T-helper 1 cell (primary cell): ENCODE measurements around the gene VGF.

Source experiments
- DNase-seq, 5 donors: peaks; one replicate each; pipeline ENCODE4 v3.0.0-alpha.2; 2012 to 2020

The VGF gene

GRCh38 chr7:101185258-101185839 is 20.0 kb upstream of the VGF start:
- DNase-seq = no peak

GRCh38 chr7:101180130-101180755 is 14.9 kb upstream of the VGF start, which contains the start of gene NAT16:
Gene NAT16 (minus strand): TSS chr7:101180293. CDS start chr7:101174807, 5,486 bp downstream.
- no peak for DNase-seq

- no peak for DNase-seq
Measured at GRCh38 chr7:101179713-101180112, 14.3 kb upstream of the VGF start.

- DNase-seq = no peak
Measured at GRCh38 chr7:101179117-101179516, 13.7 kb upstream of the VGF start.

GRCh38 chr7:101177644-101178043 is 12.3 kb upstream of the VGF start:
- no peak for DNase-seq

GRCh38 chr7:101175664-101176063 is 10.3 kb upstream of the VGF start:
- no peak for DNase-seq

- no peak for DNase-seq
Measured at GRCh38 chr7:101174322-101174854, 9.0 kb upstream of the VGF start.

GRCh38 chr7:101173752-101174244 is 8.4 kb upstream of the VGF start:
- DNase-seq = peak in 4 of 5 donors; percentile 39 to 79 (median 47)

- DNase-seq = no peak
Measured at GRCh38 chr7:101172854-101173751, 7.7 kb upstream of the VGF start.

- peak in 1 of 5 donors; percentile 35 for DNase-seq
Measured at GRCh38 chr7:101172005-101172853, 6.9 kb upstream of the VGF start.

GRCh38 chr7:101171442-101171837 is 6.1 kb upstream of the VGF start:
- no peak for DNase-seq

- no peak for DNase-seq
Measured at GRCh38 chr7:101170617-101171441, 5.5 kb upstream of the VGF start.

- DNase-seq = peak; percentile 56 to 72 (median 68)
Measured at GRCh38 chr7:101169838-101170551, 4.6 kb upstream of the VGF start.

GRCh38 chr7:101169110-101169837 is 3.9 kb upstream of the VGF start:
- no peak for DNase-seq

- no peak for DNase-seq
Measured at GRCh38 chr7:101168412-101169049, 3.2 kb upstream of the VGF start.

- DNase-seq = no peak
Measured at GRCh38 chr7:101167645-101168411, 2.5 kb upstream of the VGF start.

- DNase-seq = no peak
Measured at GRCh38 chr7:101166909-101167644, 1.7 kb upstream of the VGF start.

- DNase-seq = no peak
Measured at GRCh38 chr7:101166648-101166908, 1.2 kb upstream of the VGF start.
